HepG2 (cell line): Measurements from ENCODE around the gene NEURL2. TPM values are rescaled to one million over a fixed set of nuclear protein-coding genes. Genes with fewer than 3 reads are reported as not detected.
A peak's percentile ranks its signal among the peaks of the same experiment; 100 is the strongest.

ENCODE experiments used
- CBX1 ChIP-seq: IDR thresholded peaks from one replicate; pipeline ENCODE4 v1.6.1; 2016; ENCODE audit warnings: antibody characterized with exemption, low read depth
- ETV6 ChIP-seq: sonication (generic); formaldehyde crosslinking; conservative IDR thresholded peaks from 2 replicates; pipeline ENCODE4 v1.4.0; 2020; ENCODE audit warnings: missing genetic modification reagents
- FIP1L1 ChIP-seq: fragments of 200-400 bp; formaldehyde crosslinking; IDR thresholded peaks from 2 replicates; pipeline ENCODE4 v1.6.1; 2018; ENCODE audit warnings: low read depth, mild to moderate bottlenecking, low read length, moderate library complexity, borderline replicate concordance; ENCODE audit not compliant: insufficient read depth
- HNF4A ChIP-seq: sonication (generic); formaldehyde crosslinking; IDR thresholded peaks from 2 replicates; pipeline ENCODE4 v1.4.0; 2020; ENCODE audit warnings: missing genetic modification reagents
- KDM3A ChIP-seq: IDR thresholded peaks from 2 replicates; pipeline ENCODE4 v1.6.1; 2018; ENCODE audit warnings: low read depth, missing compliant biosample characterization
- KDM5B ChIP-seq: sonication (generic); formaldehyde crosslinking; IDR thresholded peaks from 2 replicates; pipeline ENCODE4 v1.4.0; 2020; ENCODE audit warnings: missing genetic modification reagents, mild to moderate bottlenecking, borderline replicate concordance
- PAWR ChIP-seq: sonication (generic); formaldehyde crosslinking; IDR thresholded peaks from 2 replicates; pipeline ENCODE4 v1.4.0; 2020; ENCODE audit warnings: missing genetic modification reagents, mild to moderate bottlenecking, borderline replicate concordance
- POGK ChIP-seq: sonication (generic); formaldehyde crosslinking; conservative IDR thresholded peaks from 2 replicates; pipeline ENCODE4 v1.8.0; 2022; ENCODE audit warnings: mild to moderate bottlenecking, moderate library complexity, missing genetic modification reagents
- REL ChIP-seq: sonication (generic); formaldehyde crosslinking; conservative IDR thresholded peaks from 2 replicates; pipeline ENCODE4 v1.8.0; 2022; ENCODE audit warnings: mild to moderate bottlenecking, missing genetic modification reagents, moderate library complexity
- RERE ChIP-seq: IDR thresholded peaks from 2 replicates; pipeline ENCODE4 v1.6.1; 2016; ENCODE audit warnings: low read depth, missing genetic modification reagents, missing compliant biosample characterization
- SOX13 ChIP-seq, 3 experiments: fragments of 450-650 bp in 1 of 3; sonication (generic) in 1 of 3; formaldehyde crosslinking in 1 of 3; IDR thresholded peaks in 2 of 3; conservative IDR thresholded peaks in 1 of 3; 2 replicates each; pipeline versions ENCODE4 v1.5.0 to v1.6.1; 2016 to 2020; ENCODE audit warnings: antibody characterized with exemption in 1 of 3, mild to moderate bottlenecking in 1 of 3, missing compliant biosample characterization in 1 of 3, missing genetic modification reagents in 1 of 3, moderate library complexity in 1 of 3
- STAG1 ChIP-seq: sonication (generic); formaldehyde crosslinking; IDR thresholded peaks from 2 replicates; pipeline ENCODE4 v1.4.0; 2020; ENCODE audit warnings: missing genetic modification reagents
- TAF1 ChIP-seq: sonication (generic); formaldehyde crosslinking; IDR thresholded peaks from 2 replicates; pipeline ENCODE4 v1.4.0; 2020; ENCODE audit warnings: missing genetic modification reagents
- TGIF2 ChIP-seq: IDR thresholded peaks from 2 replicates; pipeline ENCODE4 v1.6.1; 2016; ENCODE audit warnings: control low read depth, missing compliant biosample characterization
- ZNF12 ChIP-seq: sonication (generic); formaldehyde crosslinking; IDR thresholded peaks from 2 replicates; pipeline ENCODE4 v1.5.0; 2020; ENCODE audit warnings: missing genetic modification reagents
- ZNF292 ChIP-seq: sonication (generic); formaldehyde crosslinking; IDR thresholded peaks from 2 replicates; pipeline ENCODE4 v1.8.1; 2022; ENCODE audit warnings: mild to moderate bottlenecking, low read depth, missing genetic modification reagents, borderline replicate concordance
- ZNF720 ChIP-seq: sonication (generic); formaldehyde crosslinking; IDR thresholded peaks from 2 replicates; pipeline ENCODE4 v1.4.0; 2020; ENCODE audit warnings: missing genetic modification reagents
- ZZZ3 ChIP-seq: sonication (generic); formaldehyde crosslinking; IDR thresholded peaks from 2 replicates; pipeline ENCODE4 v1.4.0; 2020; ENCODE audit warnings: missing genetic modification reagents, mild to moderate bottlenecking, borderline replicate concordance
- polyA plus RNA-seq, 8 experiments: library from polyadenylated mRNA; depleted of rRNA in 3 of 8; stranded (reverse) in 7 of 8; unstranded in 1 of 8; fragments of >200 nt; fragmentation: Illumina TruSeq in 4 of 8; extraction: Trizol in 4 of 8; gene quantifications; 2 replicates each; pipeline versions ENCODE4 v1.2.1 to v1.2.3, GENCODE V29; 2011 to 2016; ENCODE audit warnings: low read depth in 4 of 8, missing spikeins in 1 of 8, mixed read lengths in 1 of 8; ENCODE audit not compliant: insufficient read depth in 1 of 8
- total RNA-seq, 5 experiments: library from RNA; depleted of rRNA; stranded (reverse); fragments of >200 nt; fragmentation: Illumina TruSeq; extraction: Trizol; gene quantifications; 2 replicates each; pipeline ENCODE4 v1.2.3, GENCODE V29; 2016; ENCODE audit warnings: low read depth in 1 of 5
- TF ChIP-seq, protein P1 (sequence below): sonication (generic); formaldehyde crosslinking; IDR thresholded peaks from 2 replicates; pipeline ENCODE4 v1.9.0; 2021; ENCODE audit warnings: missing genetic modification reagents, mild to moderate bottlenecking, borderline replicate concordance

The NEURL2 gene
- total and polyA plus RNA-seq, 2 of the 13 experiments (the other 11 are each of a cell fraction or from before 2014, with no cell fraction given) = 7.2 to 9.7 TPM

DNA sequence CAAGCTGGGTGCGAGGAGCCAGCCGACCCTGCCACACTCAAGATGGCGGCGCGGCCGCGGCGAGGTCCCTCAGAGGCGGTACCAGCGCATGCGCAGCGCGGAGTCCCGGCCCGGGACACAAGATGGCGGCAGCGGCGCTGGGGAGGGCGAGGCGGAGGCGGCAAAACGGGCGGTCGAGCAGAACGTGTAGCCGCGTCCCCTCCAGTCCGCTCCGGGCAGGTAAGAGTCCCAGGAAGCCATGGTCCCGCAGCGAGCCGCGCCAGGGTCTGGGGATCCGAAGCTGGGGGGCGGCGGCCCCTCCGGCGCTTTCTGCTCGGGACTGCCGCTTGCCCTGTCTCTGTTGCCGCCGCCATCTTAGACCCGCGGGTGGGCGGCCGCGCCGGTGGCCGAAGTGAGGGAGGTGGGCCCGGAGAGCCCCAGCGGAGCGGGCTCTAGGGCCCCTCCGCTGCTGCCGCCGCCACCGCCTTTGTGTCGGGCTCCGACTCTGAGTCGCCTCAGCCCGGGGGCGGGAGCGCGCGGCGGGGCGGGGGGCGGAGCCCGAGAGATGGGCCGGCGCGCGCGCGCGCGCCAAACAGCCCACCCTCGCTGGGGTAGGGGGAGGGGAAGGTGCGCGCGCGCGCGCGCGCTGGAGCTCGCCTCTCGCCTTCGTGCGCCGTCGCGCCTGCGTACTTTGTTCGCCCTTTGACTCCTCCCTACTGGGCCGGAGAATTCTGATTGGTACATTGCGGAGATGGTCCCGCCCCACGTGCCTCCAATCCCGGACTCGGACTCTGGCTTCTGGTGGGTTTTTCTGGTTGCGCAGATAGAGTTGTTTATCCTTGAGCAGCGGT, 43.8 kb upstream of the NEURL2 start, which contains the start of gene PCIF1 (continued):
- TF ChIP-seq RERE (0 out of 2 replicates have a peak, but pooled peaks have one; percentile 17), PAWR (no peak), ZNF12 (CRISPR knock-in tag) (no peak; the same call in 1 of the 2 replicates), TGIF2 (CRISPR knock-in tag) (peak; percentile 13; the same call in 1 of the 2 replicates), ZNF720 (CRISPR knock-in tag) (no peak), ZZZ3 (peak; percentile 25; the same call in 1 of the 2 replicates), REL (no peak; the same call in 1 of the 2 replicates), KDM3A (CRISPR knock-in tag) (peak; percentile 91), FIP1L1 (peak; percentile 92; the same call in 1 of the 2 replicates), ZNF292 (CRISPR knock-in tag) (no peak), POGK (peak; percentile 94), KDM5B (CRISPR knock-in tag) (peak; percentile 99), SOX13 (IDR thresholded peaks at IDR 0.05) (no peak; the same call in 1 of the 2 replicates), SOX13 (CRISPR knock-in tag; conservative IDR thresholded peaks at IDR 0.05 in 1 of 2, IDR thresholded peaks at IDR 0.05 in 1 of 2) (peak in 1 of 2 experiments; percentile 96; a peak in 3 of 4 replicates), ETV6 (CRISPR knock-in tag) (peak; percentile 93), STAG1 (CRISPR knock-in tag) (peak; percentile 17; the same call in 1 of the 2 replicates), CBX1 (peak; percentile 97), HNF4A (CRISPR knock-in tag) (no peak), TAF1 (CRISPR knock-in tag) (peak; percentile 100)
- TF ChIP-seq, protein P1, sequence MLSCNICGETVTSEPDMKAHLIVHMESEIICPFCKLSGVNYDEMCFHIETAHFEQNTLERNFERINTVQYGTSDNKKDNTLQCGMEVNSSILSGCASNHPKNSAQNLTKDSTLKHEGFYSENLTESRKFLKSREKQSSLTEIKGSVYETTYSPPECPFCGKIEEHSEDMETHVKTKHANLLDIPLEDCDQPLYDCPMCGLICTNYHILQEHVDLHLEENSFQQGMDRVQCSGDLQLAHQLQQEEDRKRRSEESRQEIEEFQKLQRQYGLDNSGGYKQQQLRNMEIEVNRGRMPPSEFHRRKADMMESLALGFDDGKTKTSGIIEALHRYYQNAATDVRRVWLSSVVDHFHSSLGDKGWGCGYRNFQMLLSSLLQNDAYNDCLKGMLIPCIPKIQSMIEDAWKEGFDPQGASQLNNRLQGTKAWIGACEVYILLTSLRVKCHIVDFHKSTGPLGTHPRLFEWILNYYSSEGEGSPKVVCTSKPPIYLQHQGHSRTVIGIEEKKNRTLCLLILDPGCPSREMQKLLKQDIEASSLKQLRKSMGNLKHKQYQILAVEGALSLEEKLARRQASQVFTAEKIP (CRISPR knock-in tag) = no peak
